Measurements from ENCODE around the gene EMX2.

- TF ChIP-seq CTCF (IDR thresholded peaks at IDR 0.05): no peak
- no peak for TF ChIP-seq POLR2A (IDR thresholded peaks at IDR 0.05)
These were observed 54.2 kb downstream of the EMX2 start for GRCh38 chr10:117596706-117597105.
